Measurements from ENCODE around the gene PHF21A. TPM values are rescaled to one million over a fixed set of nuclear protein-coding genes. Genes with fewer than 3 reads are reported as not detected.

PHF21A gene
- total RNA-seq, 2 experiments from 2014 or later = 37.8 to 38.4 TPM

GRCh38 chr11:45890886-45891550, 230.2 kb downstream of the PHF21A start:
- H3K9me3 Mint-ChIP-seq = no peaks in the 10 kb centered on the region
- CTCF ChIA-PET = interaction anchor here (0.5 to 1.3 kb wide), 4 partner anchors 8 to 222 kb away, joined by 3 to 5 read pairs (median 4); no protein-coding TSS in a partner anchor
- POLR2A ChIA-PET = no interaction called here

GRCh38 chr11:45889966-45890365, 231.3 kb downstream of the PHF21A start:
- peaks cover 5% of the 10 kb centered on the region for H3K27me3 Mint-ChIP-seq
- CTCF ChIA-PET = no interaction called here
- H3K4me1 Mint-ChIP-seq = peaks cover 4% of the 10 kb centered on the region
- no peak overlapping the region for H3K27ac Mint-ChIP-seq
- no peaks in the 10 kb centered on the region for H3K36me3 Mint-ChIP-seq (ENCODE audit: low read depth)
- no peak overlapping the region for H3K4me3 Mint-ChIP-seq
- POLR2A ChIA-PET = no interaction called here
- DNase-seq = no peak
- no peaks in the 10 kb centered on the region for H3K9me3 Mint-ChIP-seq

More at GRCh38 chr11:45890886-45891550, 230.2 kb downstream of the PHF21A start:
- Mint-ChIP-seq H3K27me3 (peaks cover 6% of the 10 kb centered on the region), H3K36me3 (ENCODE audit: low read depth) (no peaks in the 10 kb centered on the region), H3K4me1 (no peaks in the 10 kb centered on the region), H3K4me3 (no peak overlapping the region), H3K27ac (no peak overlapping the region)
- no peak for DNase-seq

GRCh38 chr11:45889555-45889954, 231.7 kb downstream of the PHF21A start:
- H3K27ac Mint-ChIP-seq = no peak overlapping the region
- H3K27me3 Mint-ChIP-seq = peaks cover 3% of the 10 kb centered on the region
- H3K4me3 Mint-ChIP-seq = no peak overlapping the region
- no peak for DNase-seq
- H3K36me3 Mint-ChIP-seq (ENCODE audit: low read depth) = no peaks in the 10 kb centered on the region
- H3K9me3 Mint-ChIP-seq = no peaks in the 10 kb centered on the region
- POLR2A ChIA-PET = no interaction called here
- peaks cover 8% of the 10 kb centered on the region for H3K4me1 Mint-ChIP-seq
- CTCF ChIA-PET = interaction anchor here (1.7 kb wide), 1 partner anchor 9 kb away, joined by 4 read pairs; no protein-coding TSS in a partner anchor

GRCh38 chr11:45887587-45887986, 233.7 kb downstream of the PHF21A start:
- H3K27me3 Mint-ChIP-seq = no peaks in the 10 kb centered on the region
- H3K4me3 Mint-ChIP-seq = no peak overlapping the region
- ChIA-PET POLR2A (no interaction called here), CTCF (interaction anchor here (0.6 to 1.6 kb wide), 3 partner anchors 9 to 56 kb away, joined by 3 to 6 read pairs (median 3); no protein-coding TSS in a partner anchor)
- no peaks in the 10 kb centered on the region for H3K9me3 Mint-ChIP-seq
- peaks cover 9% of the 10 kb centered on the region for H3K4me1 Mint-ChIP-seq
- no peak overlapping the region for H3K27ac Mint-ChIP-seq
- H3K36me3 Mint-ChIP-seq (ENCODE audit: low read depth) = no peaks in the 10 kb centered on the region
- no peak for DNase-seq

- H3K9me3 Mint-ChIP-seq = no peaks in the 10 kb centered on the region
- peak overlapping the region; percentile 15 for H3K4me3 Mint-ChIP-seq
- ChIA-PET POLR2A (no interaction called here), CTCF (interaction anchor here (1.3 to 1.6 kb wide), 3 partner anchors 10 to 25 kb away, joined by 3 to 6 read pairs (median 4); no protein-coding TSS in a partner anchor)
- no peak overlapping the region for H3K27ac Mint-ChIP-seq
- H3K36me3 Mint-ChIP-seq (ENCODE audit: low read depth) = no peaks in the 10 kb centered on the region
- no peaks in the 10 kb centered on the region for H3K27me3 Mint-ChIP-seq
- peaks cover 9% of the 10 kb centered on the region for H3K4me1 Mint-ChIP-seq
- no peak for DNase-seq
Observed at GRCh38 chr11:45886816-45887520, 234.3 kb downstream of the PHF21A start.

- CTCF ChIA-PET = interaction anchor here (1.3 to 1.6 kb wide), 3 partner anchors 10 to 24 kb away, joined by 3 to 6 read pairs (median 4); no protein-coding TSS in a partner anchor
Observed at GRCh38 chr11:45885921-45886721, 235.1 kb downstream of the PHF21A start.

GRCh38 chr11:45885274-45885920, 235.9 kb downstream of the PHF21A start, which contains the start of gene MAPK8IP1:
MAPK8IP1 (plus strand) TSS chr11:45885651; CDS start chr11:45885821, 170 bp downstream.
- H3K27me3 Mint-ChIP-seq = no peaks in the 10 kb centered on the region
- H3K27ac Mint-ChIP-seq = no peak within 1 kb of the TSS
- peaks cover 9% of the 10 kb centered on the region for H3K4me1 Mint-ChIP-seq
- no peaks in the 10 kb centered on the region for H3K9me3 Mint-ChIP-seq
- POLR2A ChIA-PET = no interaction called here
- peak within 1 kb of the TSS; percentile 65 for H3K4me3 Mint-ChIP-seq
- peak; percentile 60 for DNase-seq
- no peaks in the 10 kb centered on the region for H3K36me3 Mint-ChIP-seq (ENCODE audit: low read depth)
- CTCF ChIA-PET = interaction anchor here (1.3 kb wide), 1 partner anchor 9 kb away, joined by 4 read pairs; no protein-coding TSS in a partner anchor

More at GRCh38 chr11:45885921-45886721, 235.1 kb downstream of the PHF21A start:
- Mint-ChIP-seq H3K27me3 (no peaks in the 10 kb centered on the region), H3K27ac (no peak overlapping the region), H3K36me3 (ENCODE audit: low read depth) (no peaks in the 10 kb centered on the region), H3K9me3 (no peaks in the 10 kb centered on the region), H3K4me1 (peaks cover 9% of the 10 kb centered on the region), H3K4me3 (peak overlapping the region; percentile 15)
- POLR2A ChIA-PET = no interaction called here
- no peak for DNase-seq

GRCh38 chr11:45884596-45885185, 236.6 kb downstream of the PHF21A start:
- peaks cover 9% of the 10 kb centered on the region for H3K4me1 Mint-ChIP-seq
- H3K27me3 Mint-ChIP-seq = no peaks in the 10 kb centered on the region
- POLR2A ChIA-PET = no interaction called here
- DNase-seq = no peak
- H3K27ac Mint-ChIP-seq = no peak overlapping the region
- peak overlapping the region; percentile 65 for H3K4me3 Mint-ChIP-seq
- CTCF ChIA-PET = interaction anchor here (0.6 to 1.0 kb wide), 2 partner anchors 12 to 459 kb away, joined by 3 to 4 read pairs; no protein-coding TSS in a partner anchor
- H3K9me3 Mint-ChIP-seq = no peaks in the 10 kb centered on the region
- no peaks in the 10 kb centered on the region for H3K36me3 Mint-ChIP-seq (ENCODE audit: low read depth)

Other genes starting within 250 kb of the PHF21A start
- under 1 TPM; 0.56 to 0.64 TPM for gene MAPK8IP1, start 235.8 kb downstream of the PHF21A start, total RNA-seq
- gene FREY1, start 214.2 kb downstream of the PHF21A start, total RNA-seq = 1 to 10 TPM; 3.2 to 3.9 TPM
- 10 to 100 TPM; 47.1 to 51.1 TPM for gene PEX16, start 203.6 kb downstream of the PHF21A start, total RNA-seq
- under 1 TPM; 0.40 to 0.44 TPM for gene LARGE2, start 198.8 kb downstream of the PHF21A start, total RNA-seq
- not detected for gene CREB3L1, start 156.2 kb upstream of the PHF21A start, total RNA-seq
- gene DGKZ, start 226.0 kb upstream of the PHF21A start, total RNA-seq = 100 to 1,000 TPM; 178 to 187 TPM